HG02759 (cell line): ENCODE results near the gene KCNH1.

ENCODE experiments used
- ATAC-seq: cut with Tn5 transposase; IDR thresholded peaks from one replicate; pipeline ENCODE4 v1.9.1; 2021; ENCODE audit warnings: mild to moderate bottlenecking, moderate library complexity; ENCODE audit not compliant: unreplicated experiment

KCNH1 gene

GRCh38 chr1:210932104-210932503, 201.8 kb downstream of the KCNH1 start:
- no peak for ATAC-seq

GRCh38 chr1:210922666-210923065, 211.3 kb downstream of the KCNH1 start:
- ATAC-seq: no peak

GRCh38 chr1:210920716-210921694, 212.9 kb downstream of the KCNH1 start:
- no peak for ATAC-seq

GRCh38 chr1:210920258-210920657, 213.7 kb downstream of the KCNH1 start:
- no peak for ATAC-seq

GRCh38 chr1:210918893-210919292, 215.1 kb downstream of the KCNH1 start:
- no peak for ATAC-seq

- no peak for ATAC-seq
These were observed 216.3 kb downstream of the KCNH1 start for GRCh38 chr1:210917560-210918169.

- ATAC-seq: no peak
These were observed 217.4 kb downstream of the KCNH1 start for GRCh38 chr1:210916548-210916947.

GRCh38 chr1:210915890-210916507, 217.9 kb downstream of the KCNH1 start:
- ATAC-seq: no peak

- ATAC-seq: no peak
These were observed 221.2 kb downstream of the KCNH1 start for GRCh38 chr1:210912752-210913151.

- no peak for ATAC-seq
These were observed 223.8 kb downstream of the KCNH1 start for GRCh38 chr1:210910020-210910575.

GRCh38 chr1:210908791-210909190, 225.2 kb downstream of the KCNH1 start:
- ATAC-seq: no peak

- ATAC-seq: no peak
These were observed 225.7 kb downstream of the KCNH1 start for GRCh38 chr1:210908257-210908656.

GRCh38 chr1:210907251-210907805, 226.6 kb downstream of the KCNH1 start:
- no peak for ATAC-seq

GRCh38 chr1:210905944-210906453, 227.9 kb downstream of the KCNH1 start:
- no peak for ATAC-seq

GRCh38 chr1:210905365-210905904, 228.5 kb downstream of the KCNH1 start:
- no peak for ATAC-seq

- ATAC-seq: no peak
These were observed 231.8 kb downstream of the KCNH1 start for GRCh38 chr1:210901981-210902770.

GRCh38 chr1:210900820-210901219, 233.1 kb downstream of the KCNH1 start:
- ATAC-seq: no peak

- no peak for ATAC-seq
These were observed 233.9 kb downstream of the KCNH1 start for GRCh38 chr1:210900079-210900478.

GRCh38 chr1:210899676-210900075, 234.3 kb downstream of the KCNH1 start:
- ATAC-seq: no peak

- ATAC-seq: no peak
These were observed 235.5 kb downstream of the KCNH1 start for GRCh38 chr1:210898473-210898872.
